SK-N-MC (cell line): ENCODE measurements around the gene RGS7.

Experiments
- EZH2 ChIP-seq: fragments of 200-600 bp; sonication (generic); IDR thresholded peaks from one replicate; pipeline ENCODE4 v1.6.1; 2017; ENCODE audit warnings: antibody characterized with exemption
- POLR2AphosphoS5 ChIP-seq: IDR thresholded peaks from 2 replicates; pipeline ENCODE4 v1.6.1; 2012; ENCODE audit warnings: mild to moderate bottlenecking, low read depth, low read length, borderline replicate concordance

GRCh38 chr1:241356519-241357365 is at the start of gene RGS7:
- TF ChIP-seq EZH2 (no peak), POLR2AphosphoS5 (no peak)
